ENCODE data around the gene TCTN1. TPM values are rescaled to one million over a fixed set of nuclear protein-coding genes. Genes with fewer than 3 reads are reported as not detected.

TCTN1 gene
- total and polyA plus RNA-seq, 2 of the 8 experiments (the other 6 are each of a cell fraction or from before 2014, with no cell fraction given): 14.7 to 16.4 TPM

- CTCF ChIA-PET (ENCODE audit: partially characterized antibody): interaction anchor here (0.7 to 1.0 kb wide), 4 partner anchors 27 to 553 kb away, joined by 3 read pairs; no protein-coding TSS in a partner anchor
Measured at GRCh38 chr12:110635055-110635454, 21.1 kb downstream of the TCTN1 start.

More at GRCh38 chr12:110635055-110635454, 21.1 kb downstream of the TCTN1 start:
- Histone ChIP-seq H2BK20ac (ENCODE audit: low read length) (no peak overlapping the region), H3K18ac (ENCODE audit: extremely low read depth, low read length) (no peak overlapping the region), H3K4me3 (ENCODE audit: extremely low read depth in 1 of 4, insufficient read depth in 2 of 4, low read depth in 3 of 4, low read length in 4 of 4) (no peak overlapping the region), H3K4me2 (ENCODE audit: insufficient read depth in 1 of 2, low read depth in 2 of 2, low read length in 2 of 2) (no peak overlapping the region), H3K27ac (ENCODE audit: low read depth, low read length) (no peak overlapping the region), H4K8ac (ENCODE audit: extremely low read depth, insufficient read depth, low read length) (no peak overlapping the region), H2BK15ac (ENCODE audit: low read length) (no peak overlapping the region), H3K79me1 (ENCODE audit: low read depth, low read length) (no peaks in the 10 kb centered on the region), H2AFZ (ENCODE audit: low read length) (no peak overlapping the region), H3K4me1 (replicated peaks in 1 of 4; ENCODE audit: control insufficient read depth in 3 of 4, insufficient read depth in 4 of 4, low read length in 3 of 4) (no peaks in the 10 kb centered on the region), H2AK5ac (ENCODE audit: low read depth, low read length) (no peak overlapping the region), H3K36me3 (ENCODE audit: control insufficient read depth in 2 of 4, insufficient read depth in 4 of 4, low read length in 3 of 4) (no peaks in the 10 kb centered on the region), H2BK12ac (ENCODE audit: low read depth, low read length) (no peak overlapping the region), H3K23ac (ENCODE audit: insufficient read length) (no peak overlapping the region), H4K5ac (ENCODE audit: insufficient read length, low read depth, low read length) (no peak overlapping the region), H3K4ac (replicated peaks; ENCODE audit: insufficient read length, low read depth, low read length) (no peak overlapping the region), H4K20me1 (replicated peaks in 1 of 2; ENCODE audit: control insufficient read depth in 1 of 2, insufficient read depth in 2 of 2, low read length in 2 of 2) (peaks cover 0 to 4% of the 10 kb centered on the region in 2 experiments), H3K56ac (replicated peaks; ENCODE audit: insufficient read length, low read depth, low read length) (no peak overlapping the region), H4K91ac (replicated peaks; ENCODE audit: insufficient read length, low read length) (no peak overlapping the region), H3K23me2 (ENCODE audit: low read depth, low read length) (no peaks in the 10 kb centered on the region), H3K9ac (replicated peaks in 1 of 4; ENCODE audit: extremely low read depth in 1 of 4, low read depth in 3 of 4, low read length in 3 of 4) (no peak overlapping the region), H3K9me3 (ENCODE audit: insufficient read depth in 2 of 2, low read depth in 1 of 2, low read length in 1 of 2) (no peaks in the 10 kb centered on the region), H3K79me2 (ENCODE audit: control insufficient read depth in 1 of 2, insufficient read depth in 2 of 2, low read length in 2 of 2) (no peaks in the 10 kb centered on the region), H2BK5ac (ENCODE audit: low read depth, low read length) (no peak overlapping the region), H3K14ac (ENCODE audit: insufficient read length) (no peak overlapping the region), H2BK120ac (replicated peaks; ENCODE audit: low read depth, low read length) (no peak overlapping the region), H3K27me3 (replicated peaks in 1 of 4; ENCODE audit: control insufficient read depth in 3 of 4, extremely low read depth in 1 of 4, insufficient read depth in 3 of 4, low read length in 3 of 4) (no peaks in the 10 kb centered on the region)
- POLR2A ChIA-PET (ENCODE audit: partially characterized antibody): interaction anchor here (0.6 to 1.8 kb wide), 3 partner anchors 29 to 104 kb away, joined by 3 to 4 read pairs (median 4); no protein-coding TSS in a partner anchor
- TF ChIP-seq CHD2 (IDR thresholded peaks at IDR 0.05; ENCODE audit: low read length) (no peak), POLR2AphosphoS5 (IDR thresholded peaks at IDR 0.05; ENCODE audit: low read depth, low read length) (no peak), SIX5 (IDR thresholded peaks at IDR 0.05; ENCODE audit: low read depth, low read length) (no peak), EP300 (IDR thresholded peaks at IDR 0.05; ENCODE audit: borderline replicate concordance in 1 of 2, low read depth in 2 of 2, low read length in 2 of 2) (no peak), CTBP2 (IDR thresholded peaks at IDR 0.05; ENCODE audit: borderline replicate concordance, insufficient read depth, insufficient read length, low read length) (no peak), TAF7 (optimal IDR thresholded peaks at IDR 0.05; ENCODE audit: borderline replicate concordance, low read depth, low read length) (no peak), CREB1 (IDR thresholded peaks at IDR 0.05) (no peak)
- TF ChIP-seq, protein P1, sequence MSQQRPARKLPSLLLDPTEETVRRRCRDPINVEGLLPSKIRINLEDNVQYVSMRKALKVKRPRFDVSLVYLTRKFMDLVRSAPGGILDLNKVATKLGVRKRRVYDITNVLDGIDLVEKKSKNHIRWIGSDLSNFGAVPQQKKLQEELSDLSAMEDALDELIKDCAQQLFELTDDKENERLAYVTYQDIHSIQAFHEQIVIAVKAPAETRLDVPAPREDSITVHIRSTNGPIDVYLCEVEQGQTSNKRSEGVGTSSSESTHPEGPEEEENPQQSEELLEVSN (IDR thresholded peaks at IDR 0.05): no peak
- no peak for DNase-seq (ENCODE audit: low read depth in 1 of 2, low spot score in 2 of 2)
- no peak for FAIRE-seq

All from H1 (cell line).